ENCODE results near the gene INSYN2A. TPM values are rescaled to one million over a fixed set of nuclear protein-coding genes. Genes with fewer than 3 reads are reported as not detected.

The INSYN2A gene
- total and polyA plus RNA-seq, 2 of the 13 experiments (the other 11 are each of a cell fraction or from before 2014, with no cell fraction given), result not detected

DNA sequence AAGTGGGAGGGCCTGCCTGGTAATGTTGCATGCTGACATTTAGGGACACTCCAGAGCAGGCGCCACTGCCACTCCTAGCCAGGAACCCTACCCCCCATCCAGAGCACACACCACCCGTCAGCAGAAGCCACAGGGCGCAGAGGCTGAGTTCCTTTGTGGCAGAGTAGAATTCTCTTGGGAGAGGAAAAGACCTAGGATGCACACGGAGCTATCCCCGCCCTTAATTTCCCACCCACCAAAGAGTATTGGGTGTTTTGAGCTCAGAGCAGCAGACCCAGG is 702 bp upstream of the INSYN2A start:
- Histone ChIP-seq H2AFZ (ENCODE audit: low read length) (no peak overlapping the region), H3K27ac (ENCODE audit: extremely low read length, insufficient read depth, low read length) (no peak overlapping the region), H4K20me1 (ENCODE audit: insufficient read depth, low read length) (no peaks in the 10 kb centered on the region; the same call in 1 of the 2 replicates), H3K4me3 (replicated peaks in 1 of 3; ENCODE audit: insufficient read depth in 1 of 3, low read depth in 2 of 3, low read length in 3 of 3) (no peak overlapping the region), H3K4me1 (ENCODE audit: insufficient read depth, low read length) (peaks cover 6% of the 10 kb centered on the region; the same call in 1 of the 2 replicates), H3K9ac (ENCODE audit: insufficient read depth, low read depth, low read length) (no peak overlapping the region), H3K36me3 (replicated peaks in 1 of 2; ENCODE audit: control insufficient read depth in 1 of 2, insufficient read depth in 2 of 2, low read length in 2 of 2) (0 out of 5 replicates have a peak, but pooled peaks cover 0 to 2% of the 10 kb centered on the region in 2 experiments), H3K27me3 (ENCODE audit: control insufficient read depth in 1 of 2, insufficient read depth in 2 of 2, low read length in 2 of 2) (no peaks in the 10 kb centered on the region), H3K9me3 (ENCODE audit: low read length) (no peaks in the 10 kb centered on the region), H3K79me2 (ENCODE audit: insufficient read depth, low read length) (no peaks in the 10 kb centered on the region), H3K4me2 (ENCODE audit: low read depth, low read length) (no peak overlapping the region)
- ATAC-seq (no peak; the same call in 2 of the 3 replicates), DNase-seq (ENCODE audit: low spot score) (no peak), FAIRE-seq (no peak)
- CTCF ChIA-PET (ENCODE audit: low intra/inter-chr PET ratio, low total read pairs), result no interaction called here
- intact Hi-C loops (cut with micrococcal nuclease; ENCODE audit: unreplicated experiment), result no loop called here
- POLR2A ChIA-PET, result no interaction called here
- 93% methylated on average over 3 of the region's 5 CpGs for WGBS (ENCODE audit: low lambda C conversion rate)
- in situ Hi-C loops (cut with HindIII; ENCODE audit: extremely low pct_ligation_motif_present, low pct_unique_long_range_greater_than_20kb), result no loop called here
- BruUV-seq (replicated peaks), result no TSS peak
- TF ChIP-seq, protein P1, sequence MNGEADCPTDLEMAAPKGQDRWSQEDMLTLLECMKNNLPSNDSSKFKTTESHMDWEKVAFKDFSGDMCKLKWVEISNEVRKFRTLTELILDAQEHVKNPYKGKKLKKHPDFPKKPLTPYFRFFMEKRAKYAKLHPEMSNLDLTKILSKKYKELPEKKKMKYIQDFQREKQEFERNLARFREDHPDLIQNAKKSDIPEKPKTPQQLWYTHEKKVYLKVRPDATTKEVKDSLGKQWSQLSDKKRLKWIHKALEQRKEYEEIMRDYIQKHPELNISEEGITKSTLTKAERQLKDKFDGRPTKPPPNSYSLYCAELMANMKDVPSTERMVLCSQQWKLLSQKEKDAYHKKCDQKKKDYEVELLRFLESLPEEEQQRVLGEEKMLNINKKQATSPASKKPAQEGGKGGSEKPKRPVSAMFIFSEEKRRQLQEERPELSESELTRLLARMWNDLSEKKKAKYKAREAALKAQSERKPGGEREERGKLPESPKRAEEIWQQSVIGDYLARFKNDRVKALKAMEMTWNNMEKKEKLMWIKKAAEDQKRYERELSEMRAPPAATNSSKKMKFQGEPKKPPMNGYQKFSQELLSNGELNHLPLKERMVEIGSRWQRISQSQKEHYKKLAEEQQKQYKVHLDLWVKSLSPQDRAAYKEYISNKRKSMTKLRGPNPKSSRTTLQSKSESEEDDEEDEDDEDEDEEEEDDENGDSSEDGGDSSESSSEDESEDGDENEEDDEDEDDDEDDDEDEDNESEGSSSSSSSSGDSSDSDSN (CRISPR knock-in tag; IDR thresholded peaks at IDR 0.05), result no peak
- TF ChIP-seq, protein P2, sequence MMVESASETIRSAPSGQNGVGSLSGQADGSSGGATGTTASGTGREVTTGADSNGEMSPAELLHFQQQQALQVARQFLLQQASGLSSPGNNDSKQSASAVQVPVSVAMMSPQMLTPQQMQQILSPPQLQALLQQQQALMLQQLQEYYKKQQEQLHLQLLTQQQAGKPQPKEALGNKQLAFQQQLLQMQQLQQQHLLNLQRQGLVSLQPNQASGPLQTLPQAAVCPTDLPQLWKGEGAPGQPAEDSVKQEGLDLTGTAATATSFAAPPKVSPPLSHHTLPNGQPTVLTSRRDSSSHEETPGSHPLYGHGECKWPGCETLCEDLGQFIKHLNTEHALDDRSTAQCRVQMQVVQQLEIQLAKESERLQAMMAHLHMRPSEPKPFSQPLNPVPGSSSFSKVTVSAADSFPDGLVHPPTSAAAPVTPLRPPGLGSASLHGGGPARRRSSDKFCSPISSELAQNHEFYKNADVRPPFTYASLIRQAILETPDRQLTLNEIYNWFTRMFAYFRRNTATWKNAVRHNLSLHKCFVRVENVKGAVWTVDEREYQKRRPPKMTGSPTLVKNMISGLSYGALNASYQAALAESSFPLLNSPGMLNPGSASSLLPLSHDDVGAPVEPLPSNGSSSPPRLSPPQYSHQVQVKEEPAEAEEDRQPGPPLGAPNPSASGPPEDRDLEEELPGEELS (CRISPR knock-in tag; IDR thresholded peaks at IDR 0.05), result no peak
- TF ChIP-seq PLRG1 (conservative IDR thresholded peaks at IDR 0.05) (no peak), NR2F1 (CRISPR knock-in tag; IDR thresholded peaks at IDR 0.05) (no peak), GATAD2A (CRISPR knock-in tag; IDR thresholded peaks at IDR 0.05) (no peak), KLF6 (CRISPR knock-in tag; IDR thresholded peaks at IDR 0.05) (no peak), ZNF839 (CRISPR knock-in tag; IDR thresholded peaks at IDR 0.05; ENCODE audit: borderline replicate concordance) (no peak), FOXO1 (CRISPR knock-in tag; IDR thresholded peaks at IDR 0.05) (no peak), HNRNPUL1 (IDR thresholded peaks at IDR 0.05; ENCODE audit: low read depth, low read length) (no peak), AKAP8 (CRISPR knock-in tag; IDR thresholded peaks at IDR 0.05) (no peak), RARA (CRISPR knock-in tag; IDR thresholded peaks at IDR 0.05) (no peak), ZFP36L1 (CRISPR knock-in tag; IDR thresholded peaks at IDR 0.05) (no peak), CREB1 (IDR thresholded peaks at IDR 0.05) (no peak), CREB1 (CRISPR knock-in tag; IDR thresholded peaks at IDR 0.05) (no peak)
- TF ChIP-seq, protein P3, sequence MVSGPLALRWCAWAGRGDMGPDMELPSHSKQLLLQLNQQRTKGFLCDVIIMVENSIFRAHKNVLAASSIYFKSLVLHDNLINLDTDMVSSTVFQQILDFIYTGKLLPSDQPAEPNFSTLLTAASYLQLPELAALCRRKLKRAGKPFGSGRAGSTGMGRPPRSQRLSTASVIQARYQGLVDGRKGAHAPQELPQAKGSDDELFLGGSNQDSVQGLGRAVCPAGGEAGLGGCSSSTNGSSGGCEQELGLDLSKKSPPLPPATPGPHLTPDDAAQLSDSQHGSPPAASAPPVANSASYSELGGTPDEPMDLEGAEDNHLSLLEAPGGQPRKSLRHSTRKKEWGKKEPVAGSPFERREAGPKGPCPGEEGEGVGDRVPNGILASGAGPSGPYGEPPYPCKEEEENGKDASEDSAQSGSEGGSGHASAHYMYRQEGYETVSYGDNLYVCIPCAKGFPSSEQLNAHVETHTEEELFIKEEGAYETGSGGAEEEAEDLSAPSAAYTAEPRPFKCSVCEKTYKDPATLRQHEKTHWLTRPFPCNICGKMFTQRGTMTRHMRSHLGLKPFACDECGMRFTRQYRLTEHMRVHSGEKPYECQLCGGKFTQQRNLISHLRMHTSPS (CRISPR knock-in tag; IDR thresholded peaks at IDR 0.05; ENCODE audit: low read depth), result no peak

Measured in HepG2 (cell line).